Heart left ventricle (tissue), 16 donors: Measurements from ENCODE around the gene CBLN1. TPM values are rescaled to one million over a fixed set of nuclear protein-coding genes. Genes with fewer than 3 reads are reported as not detected.

Experiments used
- ATAC-seq, 4 donors: fragments of 200-7000 bp; cut with Tn5 transposase; one replicate each; pipeline ENCODE4 v1.9.1; 2020 to 2022; ENCODE audit warnings: moderate library complexity in 4 of 4, mild to moderate bottlenecking in 3 of 4, moderate number of reproducible peaks in 1 of 4
- DNase-seq, 5 donors: peaks; one replicate each; pipeline ENCODE4 v3.0.0-alpha.2; 2020
- H3K27ac ChIP-seq, 12 donors: fragments of 200-600 bp; sonication (generic) in 4 of 12; one replicate each; pipeline versions ENCODE4 v1.5.0 to v1.8.0; 2016 to 2022; ENCODE audit warnings: mild to moderate bottlenecking in 2 of 12
- H3K27me3 ChIP-seq, 9 donors: fragments of 200-600 bp; sonication (generic) in 2 of 9; one replicate each; pipeline versions ENCODE4 v1.5.1 to v1.8.0; 2016 to 2022; ENCODE audit warnings: mild to moderate bottlenecking in 3 of 9
- H3K36me3 ChIP-seq, 9 donors: fragments of 200-600 bp; sonication (generic) in 2 of 9; one replicate each; pipeline versions ENCODE4 v1.5.0 to v1.8.0; 2018 to 2022; ENCODE audit warnings: mild to moderate bottlenecking in 2 of 9
- H3K4me1 ChIP-seq, 12 donors: fragments of 200-600 bp; sonication (generic) in 4 of 12; one replicate each; pipeline versions ENCODE4 v1.5.0 to v1.8.0; 2016 to 2022; ENCODE audit warnings: mild to moderate bottlenecking in 3 of 12
- H3K4me3 ChIP-seq, 12 donors: fragments of 200-600 bp; sonication (generic) in 4 of 12; one replicate each; pipeline versions ENCODE4 v1.5.0 to v1.8.0; 2017 to 2022; ENCODE audit warnings: mild to moderate bottlenecking in 9 of 12, moderate library complexity in 4 of 12
- H3K9me3 ChIP-seq, 12 donors: fragments of 200-600 bp; sonication (generic) in 4 of 12; one replicate each; pipeline versions ENCODE4 v1.5.0 to v1.8.0; 2016 to 2022; ENCODE audit warnings: mild to moderate bottlenecking in 1 of 12
- POLR2A ChIP-seq, 2 donors: fragments of 450-650 bp; IDR thresholded peaks; one replicate each; pipeline ENCODE4 v1.6.1; 2017; ENCODE audit warnings: antibody characterized with exemption in 2 of 2, mild to moderate bottlenecking in 2 of 2, moderate library complexity in 2 of 2
- WGBS, 4 donors: extraction: QIAGEN DNeasy Blood & Tissue Kit in 2 of 4; methylation state at CpG; one replicate each; pipeline versions ENCODE4 v1.1.5 to v1.1.7; 2013 to 2018; 5-methylcytosine and 5-hydroxymethylcytosine counted together
- intact Hi-C, 10 donors: fragments of 100-400 bp; cut with DNase I; formaldehyde crosslinking; loops; one replicate each; pipeline versions ENCODE4 v1.11.1 to v1.14.2; 2022
- polyA plus RNA-seq, 2 donors: library from polyadenylated mRNA; stranded (reverse); fragments of 200-250 nt; gene quantifications; one replicate each; pipeline ENCODE4 v1.2.3, GENCODE V29; 2013
- total RNA-seq, 9 donors: library from RNA; depleted of rRNA in 2 of 9; stranded (reverse); fragments of >200 nt in 2 of 9; fragmentation: NEBNext Ultra II Directional in 3 of 9; extraction: Animal tissue kit (Norgen Biotek cat#: 25700) in 3 of 9; gene quantifications; one replicate each; pipeline versions ENCODE4 v1.1.0 to v1.2.4, GENCODE V29; 2016 to 2023
- TF ChIP-seq, protein P1 (sequence below), 12 donors: fragments of 200-600 bp; sonication (generic) in 4 of 12; IDR thresholded peaks; one replicate each; pipeline versions ENCODE4 v1.5.0 to v1.8.0; 2018 to 2022; ENCODE audit warnings: antibody characterized with exemption in 12 of 12, mild to moderate bottlenecking in 5 of 12
- donor health status: ischemic (EF 13 %, LVEDD 7.1; RV severe dilation, severe dysfunction).
- donor health status: healthy with polysubstance abuse.
- donor health status: DM: no; HTN: yes; CAD: no.
- donor health status: DM: no; HTN: no; CAD: no.
- donor health status: ischemic (EF 25% LVEDD 6.9; RV normal size, moderate dysfunction).
- donor health status: ischemic (EF 25% LVEDD 5.7; RV mildly dilated, moderate dysfunction).
- donor health status: healthy.
- donor health status: DM: yes; HTN: yes; CAD: no.
- donor health status: ischemic (EF 35%, LVEDD 5.7; RV mildly dilated, moderate dysfunction).
- donor health status: nonischemic (EF 11% LVEDD 7.7; RV severe dilation, severe dysfunction).
- donor health status: DM: yes; HTN: yes; CAD: no.
- donor health status: PGD.
- donor health status: ischemic (EF 29% LVEDD 5.4; RV normal size, mild dysfunction).
- donor health status: nonischemic (EF 23%, LVEDD 6.1; RV moderate dilation, normal function).

Gene CBLN1
- total and polyA plus RNA-seq, 11 donors = 0.24 to 4.1 (median 1.5) TPM

DNA sequence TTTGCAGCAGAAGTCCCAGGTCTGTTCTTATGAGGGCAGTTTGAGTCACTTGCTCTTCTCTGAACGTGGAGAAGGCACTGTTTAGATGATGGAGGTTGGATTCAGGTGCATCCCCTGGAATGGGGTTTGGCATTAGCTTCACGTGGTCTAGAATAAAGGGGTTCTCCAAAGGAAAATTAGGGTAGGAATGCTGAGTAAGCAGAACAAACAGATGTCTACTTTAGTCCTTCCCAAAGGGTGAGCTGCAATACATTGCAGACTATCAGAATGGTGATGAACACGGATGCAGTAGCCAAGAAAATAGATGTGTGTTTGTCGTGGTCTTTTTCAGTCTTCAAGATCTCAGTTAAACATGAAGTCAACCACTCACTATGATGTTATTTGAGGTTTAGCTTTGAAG lies 3.3 kb upstream of the CBLN1 start:
- no peaks in the 10 kb centered on the region for H3K9me3 ChIP-seq
- H3K4me3 ChIP-seq = no peak overlapping the region
- DNase-seq (no peak), ATAC-seq (no peak)
- H3K4me1 ChIP-seq = peaks cover 0 to 39% (median 19%) of the 10 kb centered on the region in 12 donors
- no peak overlapping the region for H3K27ac ChIP-seq
- WGBS, 4 donors = 48 to 65% (median 57%) methylated on average over 4 of the region's 4 CpGs
- intact Hi-C loops = loop anchor here in 1 of 10 donors (5.0 to 10.0 kb wide), 3 partner anchors 270 to 598 kb away; no protein-coding TSS in a partner anchor
- no peaks in the 10 kb centered on the region for H3K36me3 ChIP-seq
- TF ChIP-seq POLR2A (IDR thresholded peaks at IDR 0.05) = no peak
- TF ChIP-seq, protein P1, sequence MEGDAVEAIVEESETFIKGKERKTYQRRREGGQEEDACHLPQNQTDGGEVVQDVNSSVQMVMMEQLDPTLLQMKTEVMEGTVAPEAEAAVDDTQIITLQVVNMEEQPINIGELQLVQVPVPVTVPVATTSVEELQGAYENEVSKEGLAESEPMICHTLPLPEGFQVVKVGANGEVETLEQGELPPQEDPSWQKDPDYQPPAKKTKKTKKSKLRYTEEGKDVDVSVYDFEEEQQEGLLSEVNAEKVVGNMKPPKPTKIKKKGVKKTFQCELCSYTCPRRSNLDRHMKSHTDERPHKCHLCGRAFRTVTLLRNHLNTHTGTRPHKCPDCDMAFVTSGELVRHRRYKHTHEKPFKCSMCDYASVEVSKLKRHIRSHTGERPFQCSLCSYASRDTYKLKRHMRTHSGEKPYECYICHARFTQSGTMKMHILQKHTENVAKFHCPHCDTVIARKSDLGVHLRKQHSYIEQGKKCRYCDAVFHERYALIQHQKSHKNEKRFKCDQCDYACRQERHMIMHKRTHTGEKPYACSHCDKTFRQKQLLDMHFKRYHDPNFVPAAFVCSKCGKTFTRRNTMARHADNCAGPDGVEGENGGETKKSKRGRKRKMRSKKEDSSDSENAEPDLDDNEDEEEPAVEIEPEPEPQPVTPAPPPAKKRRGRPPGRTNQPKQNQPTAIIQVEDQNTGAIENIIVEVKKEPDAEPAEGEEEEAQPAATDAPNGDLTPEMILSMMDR (IDR thresholded peaks at IDR 0.05) = no peak
- peaks cover 29 to 93% (median 60%) of the 10 kb centered on the region in 9 donors for H3K27me3 ChIP-seq

DNA sequence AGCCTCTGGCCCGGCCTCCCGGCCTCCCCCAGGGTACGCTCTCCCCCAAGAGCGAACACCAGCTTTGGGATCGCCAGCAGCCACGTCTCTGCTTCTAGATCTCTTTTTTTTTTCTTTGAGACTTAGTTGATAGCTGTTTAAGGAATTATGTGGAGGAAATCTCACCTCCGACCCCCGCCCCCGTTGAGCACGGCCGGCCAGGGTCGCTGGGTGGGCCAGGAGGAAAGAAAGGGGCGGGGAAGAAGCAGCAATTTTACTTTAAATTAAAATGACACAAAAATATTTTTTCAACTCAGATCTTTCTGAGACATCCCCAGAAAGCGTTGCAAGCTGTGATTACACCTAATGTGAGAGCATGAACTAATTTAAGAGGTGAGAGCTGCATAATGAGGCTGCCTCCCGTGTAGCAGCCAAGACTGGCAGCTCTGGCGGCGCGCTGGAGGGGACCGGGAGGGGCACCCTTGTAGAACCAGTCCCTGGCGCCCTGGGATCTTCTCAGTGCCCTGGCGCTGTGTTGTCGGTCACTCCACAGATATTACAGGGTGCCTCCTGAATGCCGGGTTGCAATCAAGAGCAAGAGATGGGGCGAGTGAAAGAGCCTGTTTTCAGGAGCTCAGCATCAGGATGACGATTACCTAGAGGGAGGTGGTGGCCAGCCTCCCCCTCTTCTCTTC lies 1.9 kb upstream of the CBLN1 start:
- Histone ChIP-seq H3K4me3 (peak overlapping the region in 10 of 12 donors; percentile 18 to 66 (median 54)), H3K9me3 (no peaks in the 10 kb centered on the region), H3K4me1 (peaks cover 0 to 49% (median 19%) of the 10 kb centered on the region in 12 donors), H3K27me3 (peaks cover 40 to 93% (median 70%) of the 10 kb centered on the region in 9 donors), H3K36me3 (no peaks in the 10 kb centered on the region), H3K27ac (no peak overlapping the region)
- TF ChIP-seq POLR2A (IDR thresholded peaks at IDR 0.05) = no peak
- TF ChIP-seq, protein P1 (IDR thresholded peaks at IDR 0.05) = no peak
- WGBS, 4 donors = 2 to 5% (median 4%) methylated on average over 24 to 25 of the region's 25 CpGs
- intact Hi-C loops = loop anchor here in 1 of 10 donors (5.0 to 10.0 kb wide), 3 partner anchors 269 to 596 kb away; no protein-coding TSS in a partner anchor
- no peak for ATAC-seq
- no peak for DNase-seq

DNA sequence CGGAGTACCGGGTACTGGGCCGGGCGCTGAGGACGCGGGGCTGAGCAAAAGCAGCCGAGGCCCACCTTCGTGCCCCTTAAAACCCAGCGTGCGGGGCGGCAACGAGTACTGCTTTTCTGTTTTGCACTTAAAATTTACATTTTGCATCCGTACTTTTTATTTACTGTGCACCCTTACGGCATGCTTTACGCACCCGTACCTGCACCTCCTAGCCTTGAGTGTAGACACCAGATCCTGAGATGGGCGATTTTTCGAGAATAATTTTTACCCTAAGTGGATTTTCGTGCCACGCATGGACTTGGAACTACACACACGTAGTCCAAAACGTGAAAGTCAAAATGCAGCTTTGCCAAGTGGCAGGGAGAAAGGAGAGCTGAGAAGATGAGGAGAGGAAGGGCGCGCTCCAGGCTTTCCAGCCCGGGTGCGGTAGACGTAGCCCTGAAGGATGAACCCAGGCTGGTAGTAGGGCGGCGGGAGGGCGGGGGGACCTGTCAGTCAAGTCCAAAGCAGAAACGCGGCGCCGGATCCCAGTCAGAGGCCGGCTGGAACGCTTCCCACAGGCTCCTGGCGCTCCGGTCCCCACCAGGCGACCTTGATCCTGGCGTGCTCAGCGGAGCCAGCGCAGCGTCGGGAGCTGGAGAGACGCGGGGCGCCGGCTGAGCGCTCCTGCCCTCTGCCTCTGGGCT lies 1.2 kb upstream of the CBLN1 start:
- TF ChIP-seq POLR2A (IDR thresholded peaks at IDR 0.05) = no peak
- TF ChIP-seq, protein P1 (IDR thresholded peaks at IDR 0.05) = no peak
- Histone ChIP-seq H3K4me3 (peak overlapping the region; percentile 13 to 66 (median 50)), H3K27ac (no peak overlapping the region), H3K27me3 (peaks cover 44 to 97% (median 77%) of the 10 kb centered on the region in 9 donors), H3K36me3 (no peaks in the 10 kb centered on the region), H3K4me1 (peaks cover 0 to 55% (median 21%) of the 10 kb centered on the region in 12 donors), H3K9me3 (no peaks in the 10 kb centered on the region)
- DNase-seq (peak in 2 of 5 donors; percentile 54 to 68), ATAC-seq (peak in 1 of 4 donors; percentile 22)
- intact Hi-C loops = loop anchor here in 1 of 10 donors (5.0 to 10.0 kb wide), 3 partner anchors 268 to 596 kb away; no protein-coding TSS in a partner anchor
- 1 to 2% (median 1%) methylated on average over 35 to 49 of the region's 49 CpGs for WGBS, 4 donors
